ENCODE data around the gene PARN. TPM values are rescaled to one million over a fixed set of nuclear protein-coding genes. Genes with fewer than 3 reads are reported as not detected.

PARN gene
- total and polyA plus RNA-seq, 2 of the 8 experiments (the other 6 are each of a cell fraction or from before 2014, with no cell fraction given), result 24.5 to 44.6 TPM

DNA sequence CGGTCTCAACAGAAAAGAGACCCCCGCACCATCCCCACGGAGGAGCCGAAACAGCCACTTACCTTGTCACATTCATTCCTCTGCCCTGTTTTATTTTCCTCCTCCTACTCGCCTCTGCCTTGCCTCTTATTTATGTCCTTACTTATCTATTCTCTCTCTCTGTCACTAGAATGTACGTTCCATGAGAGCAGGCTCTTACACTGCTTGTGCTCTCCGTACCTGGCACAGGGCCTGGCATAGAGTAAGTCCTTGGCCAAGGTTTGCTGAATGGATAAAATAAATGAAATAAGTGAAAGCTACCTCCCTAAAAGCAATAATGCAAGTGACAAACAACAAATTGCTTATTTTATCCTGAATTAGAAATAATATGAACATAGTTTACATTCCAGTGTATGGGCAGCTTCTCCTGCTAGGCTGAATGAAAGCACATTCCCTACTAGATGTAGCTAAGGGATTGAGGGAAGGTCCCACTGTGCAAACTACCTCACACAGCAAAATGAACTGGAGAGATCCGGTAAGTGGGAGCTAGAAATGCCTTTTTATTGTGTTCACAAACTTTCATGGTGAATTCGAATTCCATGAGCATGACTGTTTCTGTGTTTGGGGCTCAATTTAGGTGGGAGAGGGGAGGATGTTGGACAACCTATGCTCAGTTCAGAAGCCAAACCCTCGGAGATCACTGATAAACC lies 173.1 kb downstream of the PARN start (continued):
- TF ChIP-seq, protein P1, sequence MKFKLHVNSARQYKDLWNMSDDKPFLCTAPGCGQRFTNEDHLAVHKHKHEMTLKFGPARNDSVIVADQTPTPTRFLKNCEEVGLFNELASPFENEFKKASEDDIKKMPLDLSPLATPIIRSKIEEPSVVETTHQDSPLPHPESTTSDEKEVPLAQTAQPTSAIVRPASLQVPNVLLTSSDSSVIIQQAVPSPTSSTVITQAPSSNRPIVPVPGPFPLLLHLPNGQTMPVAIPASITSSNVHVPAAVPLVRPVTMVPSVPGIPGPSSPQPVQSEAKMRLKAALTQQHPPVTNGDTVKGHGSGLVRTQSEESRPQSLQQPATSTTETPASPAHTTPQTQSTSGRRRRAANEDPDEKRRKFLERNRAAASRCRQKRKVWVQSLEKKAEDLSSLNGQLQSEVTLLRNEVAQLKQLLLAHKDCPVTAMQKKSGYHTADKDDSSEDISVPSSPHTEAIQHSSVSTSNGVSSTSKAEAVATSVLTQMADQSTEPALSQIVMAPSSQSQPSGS (IDR thresholded peaks at IDR 0.05; ENCODE audit: low read length), result no peak
